Nephron (organoid): ENCODE results near the gene STAM.

Source experiments
- H3K27ac Mint-ChIP-seq, 3 experiments: 2 replicates each; pipeline ENCODE4 v1.8.0; 2020; ENCODE audit warnings: mixed read lengths in 3 of 3, mild to moderate bottlenecking in 2 of 3, moderate library complexity in 1 of 3
- H3K27me3 Mint-ChIP-seq: 2 replicates; pipeline ENCODE4 v1.8.0; 2021; ENCODE audit warnings: low read depth, mild to moderate bottlenecking, moderate library complexity, mixed read lengths
- H3K36me3 Mint-ChIP-seq: 2 replicates; pipeline ENCODE4 v1.8.0; 2020; ENCODE audit warnings: low read depth, mixed read lengths
- H3K4me1 Mint-ChIP-seq: 2 replicates; pipeline ENCODE4 v1.8.0; 2020; ENCODE audit warnings: mixed read lengths
- H3K4me3 Mint-ChIP-seq, 3 experiments: 2 replicates each; pipeline ENCODE4 v1.8.0; 2020; ENCODE audit warnings: mild to moderate bottlenecking in 3 of 3, mixed read lengths in 3 of 3, moderate library complexity in 2 of 3
- H3K9me3 Mint-ChIP-seq: 2 replicates; pipeline ENCODE4 v1.8.0; 2020; ENCODE audit warnings: mixed read lengths
- CTCF ChIP-seq, 3 experiments: fragments of 200-600 bp; sonication (generic); IDR thresholded peaks; one replicate each; pipeline ENCODE4 v1.5.0; 2021; ENCODE audit warnings: antibody characterized with exemption in 3 of 3; ENCODE audit not compliant: unreplicated experiment in 3 of 3

STAM gene

DNA sequence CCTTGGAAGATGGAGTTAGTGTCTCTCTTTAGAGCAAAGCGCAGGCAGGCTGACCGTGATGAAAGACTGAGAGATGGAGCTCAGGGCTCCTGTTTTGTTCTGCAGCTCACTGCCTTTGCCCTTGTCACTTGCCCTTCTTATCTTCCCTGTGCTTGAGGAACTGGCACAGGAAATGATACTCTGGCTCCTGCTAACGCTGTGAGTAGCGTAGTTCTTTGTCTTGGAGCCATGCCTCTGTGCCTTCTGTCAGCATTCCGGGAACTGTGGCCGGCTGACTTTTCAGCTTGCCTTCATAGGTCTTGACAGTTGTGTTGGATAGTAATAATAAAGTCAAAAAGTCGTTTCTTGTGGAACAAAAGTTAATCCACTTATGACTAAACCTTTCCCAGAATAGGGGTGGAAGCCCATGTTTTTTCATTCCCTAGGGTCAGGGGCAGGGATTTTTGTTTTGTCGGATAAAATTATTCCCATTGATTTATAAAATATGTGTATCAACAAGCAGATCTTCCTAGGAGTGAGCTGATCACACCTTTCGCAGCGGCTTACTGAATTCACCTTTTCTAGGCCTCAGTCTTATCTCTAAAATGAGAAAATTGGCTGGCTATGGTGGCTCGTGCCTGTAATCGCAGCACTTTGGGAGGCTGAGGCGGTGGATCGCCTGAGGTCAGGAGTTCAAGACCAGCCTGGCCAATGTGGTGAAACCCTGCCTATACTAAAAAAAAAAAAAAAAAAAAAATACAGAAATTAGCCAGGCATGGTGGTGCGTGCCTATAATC, 91.4 kb downstream of the STAM start:
- no peaks in the 10 kb centered on the region for H3K27me3 Mint-ChIP-seq
- H3K36me3 Mint-ChIP-seq, result no peaks in the 10 kb centered on the region
- no peaks in the 10 kb centered on the region for H3K9me3 Mint-ChIP-seq
- TF ChIP-seq CTCF (IDR thresholded peaks at IDR 0.05; ENCODE audit: unreplicated experiment in 3 of 3), result no peak
- no peak overlapping the region for H3K27ac Mint-ChIP-seq
- H3K4me1 Mint-ChIP-seq, result no peaks in the 10 kb centered on the region
- no peak overlapping the region for H3K4me3 Mint-ChIP-seq

- H3K9me3 Mint-ChIP-seq, result no peaks in the 10 kb centered on the region
- no peak overlapping the region for H3K27ac Mint-ChIP-seq
- no peaks in the 10 kb centered on the region for H3K4me1 Mint-ChIP-seq
- TF ChIP-seq CTCF (IDR thresholded peaks at IDR 0.05; ENCODE audit: unreplicated experiment in 3 of 3), result no peak
- no peaks in the 10 kb centered on the region for H3K27me3 Mint-ChIP-seq
- no peaks in the 10 kb centered on the region for H3K36me3 Mint-ChIP-seq
- H3K4me3 Mint-ChIP-seq, result no peak overlapping the region
Observed at GRCh38 chr10:17736223-17736622, 92.3 kb downstream of the STAM start.

GRCh38 chr10:17737027-17737965, 93.3 kb downstream of the STAM start:
- H3K9me3 Mint-ChIP-seq, result no peaks in the 10 kb centered on the region
- peak; percentile 51 to 69 (median 66) for TF ChIP-seq CTCF (IDR thresholded peaks at IDR 0.05; ENCODE audit: unreplicated experiment in 3 of 3)
- H3K4me1 Mint-ChIP-seq, result no peaks in the 10 kb centered on the region
- no peaks in the 10 kb centered on the region for H3K27me3 Mint-ChIP-seq
- H3K4me3 Mint-ChIP-seq, result no peak overlapping the region
- H3K27ac Mint-ChIP-seq, result no peak overlapping the region
- H3K36me3 Mint-ChIP-seq, result no peaks in the 10 kb centered on the region

GRCh38 chr10:17740668-17741067, 96.7 kb downstream of the STAM start:
- Mint-ChIP-seq H3K27me3 (no peaks in the 10 kb centered on the region), H3K36me3 (no peaks in the 10 kb centered on the region), H3K9me3 (no peaks in the 10 kb centered on the region), H3K4me1 (peaks cover 6% of the 10 kb centered on the region), H3K4me3 (no peak overlapping the region), H3K27ac (no peak overlapping the region)
- TF ChIP-seq CTCF (IDR thresholded peaks at IDR 0.05; ENCODE audit: unreplicated experiment in 3 of 3), result no peak

GRCh38 chr10:17742918-17743317, 99.0 kb downstream of the STAM start:
- Mint-ChIP-seq H3K36me3 (no peaks in the 10 kb centered on the region), H3K9me3 (no peaks in the 10 kb centered on the region), H3K27me3 (no peaks in the 10 kb centered on the region), H3K4me1 (peaks cover 6% of the 10 kb centered on the region), H3K4me3 (no peak overlapping the region), H3K27ac (no peak overlapping the region)
- TF ChIP-seq CTCF (IDR thresholded peaks at IDR 0.05; ENCODE audit: unreplicated experiment in 3 of 3), result peak; percentile 73 to 85 (median 75)
